HepG2 (cell line): ENCODE measurements around the gene NUDT7. TPM values are rescaled to one million over a fixed set of nuclear protein-coding genes. Genes with fewer than 3 reads are reported as not detected.
A peak's percentile ranks its signal among the peaks of the same experiment; 100 is the strongest.

ENCODE experiments used
- AGO1 ChIP-seq: fragments of 200-400 bp; formaldehyde crosslinking; IDR thresholded peaks from 2 replicates; pipeline ENCODE4 v1.6.1; 2017; ENCODE audit warnings: mild to moderate bottlenecking, low read depth, low read length, moderate library complexity; ENCODE audit not compliant: poor library complexity, severe bottlenecking
- DNMT3B ChIP-seq: conservative IDR thresholded peaks from 2 replicates; pipeline ENCODE4 v1.6.1; 2016; ENCODE audit warnings: missing biosample characterization, control low read depth
- DPF2 ChIP-seq: sonication (generic); formaldehyde crosslinking; IDR thresholded peaks from 2 replicates; pipeline ENCODE4 v1.4.0; 2020; ENCODE audit warnings: mild to moderate bottlenecking, low read depth, missing genetic modification reagents, borderline replicate concordance
- ELF1 ChIP-seq: sonication (generic); formaldehyde crosslinking; IDR thresholded peaks from 2 replicates; pipeline ENCODE4 v1.4.0; 2020; ENCODE audit warnings: missing genetic modification reagents
- ETV6 ChIP-seq: sonication (generic); formaldehyde crosslinking; conservative IDR thresholded peaks from 2 replicates; pipeline ENCODE4 v1.4.0; 2020; ENCODE audit warnings: missing genetic modification reagents
- GABPB1 ChIP-seq: IDR thresholded peaks from 2 replicates; pipeline ENCODE4 v1.6.1; 2016; ENCODE audit warnings: mild to moderate bottlenecking, missing genetic modification reagents, moderate library complexity, missing compliant biosample characterization
- HMGA1 ChIP-seq: sonication (generic); formaldehyde crosslinking; conservative IDR thresholded peaks from 2 replicates; pipeline ENCODE4 v1.4.0; 2020; ENCODE audit warnings: missing genetic modification reagents
- JUND ChIP-seq: sonication (generic); formaldehyde crosslinking; IDR thresholded peaks from 2 replicates; pipeline ENCODE4 v1.8.0; 2022; ENCODE audit warnings: mild to moderate bottlenecking, missing genetic modification reagents
- KDM4B ChIP-seq: sonication (generic); formaldehyde crosslinking; IDR thresholded peaks from 2 replicates; pipeline ENCODE4 v1.4.0; 2020; ENCODE audit warnings: missing genetic modification reagents
- KIAA2018 ChIP-seq: sonication (generic); formaldehyde crosslinking; IDR thresholded peaks from 2 replicates; pipeline ENCODE4 v1.5.0; 2020; ENCODE audit warnings: mild to moderate bottlenecking, missing genetic modification reagents, borderline replicate concordance
- NCOA2 ChIP-seq: sonication (generic); formaldehyde crosslinking; IDR thresholded peaks from 2 replicates; pipeline ENCODE4 v1.8.0; 2022; ENCODE audit warnings: inconsistent platforms
- NFRKB ChIP-seq: fragments of 450-650 bp; IDR thresholded peaks from 2 replicates; pipeline ENCODE4 v1.6.1; 2017
- SATB2 ChIP-seq: sonication (generic); formaldehyde crosslinking; IDR thresholded peaks from 2 replicates; pipeline ENCODE4 v1.5.0; 2020; ENCODE audit warnings: missing genetic modification reagents
- U2AF1 ChIP-seq: fragments of 200-400 bp; formaldehyde crosslinking; optimal IDR thresholded peaks from 2 replicates; pipeline ENCODE3; 2017; ENCODE audit warnings: mild to moderate bottlenecking, low read depth, low read length
- ZFP62 ChIP-seq: sonication (generic); formaldehyde crosslinking; IDR thresholded peaks from 2 replicates; pipeline ENCODE4 v1.4.0; 2020; ENCODE audit warnings: missing genetic modification reagents
- ZNF276 ChIP-seq: sonication (generic); formaldehyde crosslinking; IDR thresholded peaks from 2 replicates; pipeline ENCODE4 v1.4.0; 2020; ENCODE audit warnings: mild to moderate bottlenecking, low read depth, missing genetic modification reagents
- ZNF446 ChIP-seq: sonication (generic); formaldehyde crosslinking; IDR thresholded peaks from 2 replicates; pipeline ENCODE4 v1.5.0; 2020; ENCODE audit warnings: mild to moderate bottlenecking, missing genetic modification reagents
- ZNF670 ChIP-seq: sonication (generic); formaldehyde crosslinking; IDR thresholded peaks from 2 replicates; pipeline ENCODE4 v1.8.0; 2022; ENCODE audit warnings: mild to moderate bottlenecking, missing genetic modification reagents, borderline replicate concordance
- ZNF747 ChIP-seq: sonication (generic); formaldehyde crosslinking; IDR thresholded peaks from 2 replicates; pipeline ENCODE4 v1.8.1; 2023; ENCODE audit warnings: missing genetic modification reagents, mild to moderate bottlenecking, borderline replicate concordance
- ZSCAN31 ChIP-seq: sonication (generic); formaldehyde crosslinking; IDR thresholded peaks from 2 replicates; pipeline ENCODE4 v1.5.0; 2020; ENCODE audit warnings: low read depth, mild to moderate bottlenecking, missing genetic modification reagents
- polyA plus RNA-seq, 8 experiments: library from polyadenylated mRNA; depleted of rRNA in 3 of 8; stranded (reverse) in 7 of 8; unstranded in 1 of 8; fragments of >200 nt; fragmentation: Illumina TruSeq in 4 of 8; extraction: Trizol in 4 of 8; gene quantifications; 2 replicates each; pipeline versions ENCODE4 v1.2.1 to v1.2.3, GENCODE V29; 2011 to 2016; ENCODE audit warnings: low read depth in 4 of 8, missing spikeins in 1 of 8, mixed read lengths in 1 of 8; ENCODE audit not compliant: insufficient read depth in 1 of 8
- total RNA-seq, 5 experiments: library from RNA; depleted of rRNA; stranded (reverse); fragments of >200 nt; fragmentation: Illumina TruSeq; extraction: Trizol; gene quantifications; 2 replicates each; pipeline ENCODE4 v1.2.3, GENCODE V29; 2016; ENCODE audit warnings: low read depth in 1 of 5
- TF ChIP-seq, protein P1 (sequence below): sonication (generic); formaldehyde crosslinking; IDR thresholded peaks from 2 replicates; pipeline ENCODE4 v1.5.1; 2020; ENCODE audit warnings: mild to moderate bottlenecking, moderate library complexity, missing genetic modification reagents

The NUDT7 gene
- total and polyA plus RNA-seq, 2 of the 13 experiments (the other 11 are each of a cell fraction or from before 2014, with no cell fraction given): 14.3 to 23.9 TPM

DNA sequence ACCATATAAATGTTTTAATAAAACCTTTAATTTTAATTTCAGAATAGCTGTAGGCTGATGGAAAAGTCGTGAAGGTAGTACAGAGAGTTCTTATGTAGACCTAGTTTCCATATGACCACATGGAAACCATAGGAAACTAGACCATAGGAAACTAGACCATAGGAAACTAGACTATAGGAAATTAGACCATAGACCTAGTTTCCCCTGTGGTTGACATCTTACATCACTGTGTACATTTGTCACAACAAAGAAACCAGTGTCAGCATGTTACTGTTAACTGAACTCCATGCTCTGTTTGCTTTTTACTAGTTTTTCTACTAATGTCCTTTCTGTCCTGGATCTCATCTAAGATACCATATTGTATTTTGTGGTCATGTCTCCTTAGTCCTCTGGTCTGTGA, 14.6 kb downstream of the NUDT7 start (continued):
- TF ChIP-seq KIAA2018 (CRISPR knock-in tag) (no peak), HMGA1 (no peak), U2AF1 (no peak), NCOA2 (CRISPR knock-in tag) (peak; percentile 76), GABPB1 (CRISPR knock-in tag) (no peak), ZFP62 (no peak), DPF2 (CRISPR knock-in tag) (peak; percentile 21; the same call in 1 of the 2 replicates), ZSCAN31 (no peak), ZNF670 (no peak), ETV6 (CRISPR knock-in tag) (no peak), JUND (CRISPR knock-in tag) (no peak), DNMT3B (CRISPR knock-in tag) (no peak), ZNF446 (CRISPR knock-in tag) (no peak), ZNF747 (CRISPR knock-in tag) (no peak), ZNF276 (CRISPR knock-in tag) (no peak), ELF1 (CRISPR knock-in tag) (no peak), AGO1 (no peak), SATB2 (CRISPR knock-in tag) (no peak), KDM4B (CRISPR knock-in tag) (no peak), NFRKB (no peak)
- TF ChIP-seq, protein P1, sequence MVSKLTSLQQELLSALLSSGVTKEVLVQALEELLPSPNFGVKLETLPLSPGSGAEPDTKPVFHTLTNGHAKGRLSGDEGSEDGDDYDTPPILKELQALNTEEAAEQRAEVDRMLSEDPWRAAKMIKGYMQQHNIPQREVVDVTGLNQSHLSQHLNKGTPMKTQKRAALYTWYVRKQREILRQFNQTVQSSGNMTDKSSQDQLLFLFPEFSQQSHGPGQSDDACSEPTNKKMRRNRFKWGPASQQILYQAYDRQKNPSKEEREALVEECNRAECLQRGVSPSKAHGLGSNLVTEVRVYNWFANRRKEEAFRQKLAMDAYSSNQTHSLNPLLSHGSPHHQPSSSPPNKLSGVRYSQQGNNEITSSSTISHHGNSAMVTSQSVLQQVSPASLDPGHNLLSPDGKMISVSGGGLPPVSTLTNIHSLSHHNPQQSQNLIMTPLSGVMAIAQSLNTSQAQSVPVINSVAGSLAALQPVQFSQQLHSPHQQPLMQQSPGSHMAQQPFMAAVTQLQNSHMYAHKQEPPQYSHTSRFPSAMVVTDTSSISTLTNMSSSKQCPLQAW (CRISPR knock-in tag): no peak
